Pancreas (tissue), 10 donors: ENCODE results near the gene TMOD2. TPM values are rescaled to one million over a fixed set of nuclear protein-coding genes. Genes with fewer than 3 reads are reported as not detected.

Source experiments
- ATAC-seq, 4 donors: fragments of 200-7000 bp; cut with Tn5 transposase; one replicate each; pipeline versions ENCODE4 v1.8.0 to v1.9.1; 2020; ENCODE audit warnings: mild to moderate bottlenecking in 4 of 4, moderate library complexity in 4 of 4
- DNase-seq, 6 donors: peaks; one replicate each; pipeline ENCODE4 v3.0.0-alpha.2; 2020
- FAIRE-seq: peaks from 2 replicates; lab custom pipeline; 2012; peaks lifted over from hg19 to GRCh38; lab: Jason Lieb, UNC
- H3K27ac ChIP-seq, 4 donors: fragments of 200-600 bp; sonication (generic); 1 replicate in 3 of 4; 2 replicates in 1 of 4; pipeline versions ENCODE4 v1.5.0 to v1.8.0; 2020
- H3K27me3 ChIP-seq, 4 donors: fragments of 200-600 bp; one replicate each; pipeline ENCODE4 v1.8.0; 2021
- H3K36me3 ChIP-seq, 3 donors: fragments of 200-600 bp; sonication (generic) in 1 of 3; one replicate each; pipeline versions ENCODE4 v1.5.0 to v1.8.0; 2020 to 2021
- H3K4me1 ChIP-seq, 3 donors: fragments of 200-600 bp; one replicate each; pipeline ENCODE4 v1.8.0; 2021
- H3K4me3 ChIP-seq, 4 donors: fragments of 200-600 bp; sonication (generic) in 2 of 4; one replicate each; pipeline versions ENCODE4 v1.5.0 to v1.8.0; 2020 to 2021
- H3K9me3 ChIP-seq, 4 donors: fragments of 200-600 bp; one replicate each; pipeline ENCODE4 v1.8.0; 2021
- CTCF ChIP-seq, 4 donors: fragments of 200-600 bp; sonication (generic) in 3 of 4; IDR thresholded peaks; one replicate each; pipeline versions ENCODE4 v1.5.0 to v1.8.0; 2021; ENCODE audit warnings: antibody characterized with exemption in 4 of 4
- WGBS, 2 donors: extraction: QIAGEN DNeasy Blood & Tissue Kit; methylation state at CpG; one replicate each; pipeline ENCODE4 v1.1.7; 2013; 5-methylcytosine and 5-hydroxymethylcytosine counted together
- intact Hi-C, 3 donors: fragments of 100-400 bp; cut with DNase I; formaldehyde crosslinking; loops; one replicate each; pipeline versions ENCODE4 v1.11.1 to v1.14.2; 2022
- polyA plus RNA-seq, 2 donors: library from polyadenylated mRNA; stranded (reverse); fragments of 200-250 nt; gene quantifications; one replicate each; pipeline ENCODE4 v1.2.3, GENCODE V29; 2013
- total RNA-seq, 6 donors: library from RNA; stranded (reverse); fragmentation: NEBNext Ultra II Directional in 4 of 6; extraction: Animal tissue kit (Norgen Biotek cat#: 25700) in 4 of 6; gene quantifications; one replicate each; pipeline versions ENCODE4 v1.2.1 to v1.2.4, GENCODE V29; 2021 to 2023
- donor health status: healthy with polysubstance abuse.
- donor health status: DM: no; HTN: no; CAD: no; lungs with moderate emphysema.
- donor health status: DM: no; HTN: no; CAD: no.
- donor health status: control.
- donor health status: control.
- donor health status: Bipolar disorder and iron deficiency.
- donor health status: DM: yes; HTN: yes; CAD: no.
- donor health status: DM: no; HTN: no; CAD: no.
- donor health status: DM: no; HTN: no; CAD: no.
- donor health status: DM: yes; HTN: yes; CAD: no.

The TMOD2 gene
- total and polyA plus RNA-seq, 8 donors: 1.1 to 6.8 (median 3.3) TPM

DNA sequence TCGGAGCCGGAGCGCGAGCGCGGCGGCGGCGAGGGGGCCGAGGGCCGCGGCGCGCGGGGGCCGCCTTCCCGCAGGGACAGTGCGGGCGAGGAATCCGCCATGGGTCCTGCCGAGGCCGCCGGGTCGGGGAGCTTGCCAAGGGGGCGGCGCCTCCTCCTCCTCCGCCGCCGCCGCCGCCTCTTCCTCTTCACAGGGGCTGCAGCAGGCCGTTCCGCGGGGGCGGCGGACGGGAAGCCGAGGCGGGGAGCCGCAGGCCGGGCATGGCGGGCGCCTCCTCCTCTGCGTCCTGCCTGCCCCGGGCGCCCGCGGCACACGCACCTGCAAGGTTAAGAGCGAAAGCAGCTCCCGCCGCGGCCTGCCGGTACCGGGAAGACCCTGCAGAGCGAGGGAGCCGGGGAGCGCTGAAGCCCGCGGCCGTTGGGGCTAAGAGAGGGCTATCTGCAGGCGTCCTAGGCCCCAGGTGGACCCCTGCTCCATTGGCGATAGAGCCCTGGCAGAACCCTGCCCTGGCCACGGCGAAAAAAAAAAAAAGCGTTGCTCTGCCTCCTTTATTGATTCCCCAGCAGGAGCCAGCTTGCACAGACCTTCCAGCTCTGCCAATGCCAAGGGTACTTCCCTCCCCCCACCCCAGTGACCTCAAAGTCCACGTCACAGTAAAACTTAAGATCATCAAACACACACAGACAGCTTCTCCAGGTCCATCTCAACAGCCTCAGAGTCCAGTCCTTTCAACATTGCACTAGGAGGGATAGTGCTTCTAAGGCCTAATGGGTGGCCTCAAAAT is 13.7 kb upstream of the TMOD2 start, which contains the start of gene LYSMD2:
LYSMD2 (minus strand) TSS at position 134 of the 784 bp plus-strand sequence; CDS start at position 101, 33 bp downstream.
- FAIRE-seq (no peak), DNase-seq (peak; percentile 70 to 90 (median 79)), ATAC-seq (peak; percentile 83 to 92 (median 89))
- WGBS, 2 donors: 0% methylated on average over 24 to 67 of the region's 67 CpGs
- no peaks in the 10 kb centered on the region for H3K36me3 ChIP-seq
- peaks cover 0 to 8% (median under 1%) of the 10 kb centered on the region in 3 donors for H3K4me1 ChIP-seq
- H3K9me3 ChIP-seq: no peaks in the 10 kb centered on the region
- intact Hi-C loops: loop anchor here in 1 of 3 donors (10.0 kb wide), 1 partner anchor 183 kb away; no protein-coding TSS in a partner anchor
- H3K4me3 ChIP-seq: peak within 1 kb of the TSS; percentile 73 to 86 (median 80)
- TF ChIP-seq CTCF (IDR thresholded peaks at IDR 0.05): no peak
- H3K27me3 ChIP-seq: no peaks in the 10 kb centered on the region
- H3K27ac ChIP-seq: peak within 1 kb of the TSS; percentile 47 to 88 (median 86)

DNA sequence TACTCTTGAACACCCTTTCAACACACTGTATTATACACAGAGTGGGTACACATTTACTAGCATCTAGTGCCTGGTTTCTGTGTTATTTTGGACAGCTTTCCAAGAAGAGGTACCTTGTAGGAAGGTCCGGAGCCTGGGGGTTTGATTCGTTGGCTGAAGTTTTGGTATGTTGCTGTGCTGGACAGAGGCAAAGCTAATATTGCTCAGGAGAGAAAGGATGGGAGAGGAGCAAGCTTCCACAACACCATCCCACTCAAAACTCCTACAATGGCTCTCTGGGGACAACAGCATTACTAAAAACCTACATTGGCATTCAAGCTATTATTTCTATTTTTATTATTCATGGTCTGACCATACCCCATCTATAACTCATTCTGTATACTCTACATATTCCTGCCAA is 12.8 kb upstream of the TMOD2 start:
- DNase-seq: no peak
- FAIRE-seq: no peak
- Histone ChIP-seq H3K27ac (peak overlapping the region in 3 of 4 donors; percentile 86 to 88 (median 87)), H3K4me3 (no peak overlapping the region), H3K36me3 (no peaks in the 10 kb centered on the region), H3K9me3 (no peaks in the 10 kb centered on the region), H3K4me1 (peaks cover 0 to 8% (median 0%) of the 10 kb centered on the region in 3 donors), H3K27me3 (no peaks in the 10 kb centered on the region)
- WGBS, 2 donors: 66 to 68% methylated on average over 2 of the region's 2 CpGs
- intact Hi-C loops: loop anchor here in 1 of 3 donors (10.0 kb wide), 1 partner anchor 184 kb away; no protein-coding TSS in a partner anchor
- no peak for TF ChIP-seq CTCF (IDR thresholded peaks at IDR 0.05)
- ATAC-seq: no peak

GRCh38 chr15:51739061-51739712 is 12.2 kb upstream of the TMOD2 start:
- ATAC-seq: no peak
- Histone ChIP-seq H3K36me3 (no peaks in the 10 kb centered on the region), H3K4me3 (no peak overlapping the region), H3K27me3 (no peaks in the 10 kb centered on the region), H3K9me3 (no peaks in the 10 kb centered on the region), H3K27ac (no peak overlapping the region), H3K4me1 (peaks cover 0 to 8% (median 0%) of the 10 kb centered on the region in 3 donors)
- TF ChIP-seq CTCF (IDR thresholded peaks at IDR 0.05): no peak
- no peak for FAIRE-seq
- intact Hi-C loops: loop anchor here in 1 of 3 donors (10.0 kb wide), 1 partner anchor 184 kb away; no protein-coding TSS in a partner anchor
- WGBS, 2 donors: 79% methylated on average over 2 of the region's 2 CpGs
- no peak for DNase-seq

- Histone ChIP-seq H3K4me1 (peaks cover 4 to 6% (median 4%) of the 10 kb centered on the region in 3 donors), H3K9me3 (no peaks in the 10 kb centered on the region), H3K36me3 (no peaks in the 10 kb centered on the region), H3K27me3 (peaks cover 0 to 2% (median 0%) of the 10 kb centered on the region in 4 donors), H3K4me3 (no peak overlapping the region), H3K27ac (no peak overlapping the region)
- DNase-seq (no peak), FAIRE-seq (no peak), ATAC-seq (no peak)
- no peak for TF ChIP-seq CTCF (IDR thresholded peaks at IDR 0.05)
- intact Hi-C loops: no loop called here
- 68 to 85% methylated on average over 5 of the region's 5 CpGs for WGBS, 2 donors
Observed at GRCh38 chr15:51749307-51749706, 2.1 kb upstream of the TMOD2 start.
